ENCODE results near the gene ALDH4A1.

ALDH4A1 gene

DNA sequence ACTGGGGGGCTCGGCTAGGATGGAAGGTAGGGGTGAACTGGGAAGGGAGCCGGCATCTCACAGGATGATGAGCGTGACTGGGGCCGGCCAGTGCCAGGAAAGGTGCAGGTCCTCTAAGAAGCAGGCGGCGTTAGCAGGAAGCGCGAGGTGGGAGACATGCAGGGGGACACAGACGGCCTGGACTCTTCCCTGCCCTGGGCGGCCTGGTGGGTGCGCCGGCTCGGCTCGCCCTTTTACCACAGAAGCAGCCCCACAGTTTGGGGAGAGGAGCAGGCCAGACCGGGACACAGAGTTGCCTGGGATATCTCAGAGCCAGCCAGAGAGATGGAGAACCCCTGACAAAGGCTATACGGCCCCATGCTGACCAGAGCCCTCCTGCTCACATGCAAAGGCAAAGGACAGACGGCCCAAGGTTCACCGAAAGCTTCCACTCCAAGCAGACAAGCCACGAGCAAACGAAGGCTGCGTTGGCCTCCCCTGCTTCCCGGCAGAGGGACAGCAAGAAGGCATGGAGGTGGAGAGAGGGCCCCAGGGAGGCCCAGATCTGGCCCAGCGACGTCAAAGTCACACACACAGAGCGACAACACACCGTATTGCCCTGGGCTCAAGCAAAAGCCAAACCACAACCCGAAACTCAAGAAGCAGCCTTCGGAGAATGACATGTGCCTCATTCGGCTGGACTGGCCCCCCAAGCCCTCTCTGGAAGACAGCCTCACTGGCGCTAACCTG lies 14.9 kb upstream of the ALDH4A1 start:
- H3K9ac ChIP-seq, result no peak overlapping the region; a peak in 1 of 22 replicates
- H4K20me1 ChIP-seq, result peaks cover 0 to 20% (median 8%) of the 10 kb centered on the region in 11 experiments; a peak in 9 of 22 replicates
- H3K36me3 ChIP-seq, result peaks cover 0 to 67% (median 38%) of the 10 kb centered on the region in 11 experiments; a peak in 15 of 22 replicates
- no peak overlapping the region for H3K4me2 ChIP-seq
- no peak overlapping the region for H3K4me3 ChIP-seq
- TF ChIP-seq Cebpa-rat (IDR thresholded peaks at IDR 0.05), result no peak
- no peaks in the 10 kb centered on the region for H3K9me3 ChIP-seq (replicated peaks in 1 of 11)
- peaks cover 14 to 39% (median 30%) of the 10 kb centered on the region in 10 experiments for H3K4me1 ChIP-seq
- H3K27ac ChIP-seq, result peak overlapping the region in 4 of 11 experiments; percentile 2 to 19 (median 11); a peak in 2 of 22 replicates
- H3K27me3 ChIP-seq, result no peaks in the 10 kb centered on the region

DNA sequence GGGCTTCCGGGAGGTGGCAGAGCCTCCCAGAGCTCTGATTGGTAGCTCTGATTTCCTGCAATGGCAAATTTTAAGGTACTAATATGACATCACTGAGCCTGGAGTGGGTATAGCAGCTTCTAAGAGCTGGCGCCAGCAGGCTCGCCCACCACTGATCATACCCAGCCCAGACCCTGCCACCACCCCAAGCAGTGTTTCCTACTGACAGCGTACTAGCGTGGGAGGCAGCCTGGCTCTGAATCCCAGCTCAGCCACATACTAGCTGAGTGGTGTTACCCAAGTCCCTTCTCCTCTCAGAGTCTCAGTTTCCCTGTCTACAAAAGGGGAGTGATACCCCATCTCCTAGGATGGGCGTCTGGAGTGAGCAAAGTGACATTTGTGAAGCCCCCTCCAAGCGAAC lies 13.0 kb upstream of the ALDH4A1 start:
- Histone ChIP-seq H4K20me1 (peaks cover 0 to 8% (median 0%) of the 10 kb centered on the region in 11 experiments; a peak in 6 of 22 replicates), H3K4me2 (no peak overlapping the region; a peak in 1 of 22 replicates), H3K4me3 (no peak overlapping the region), H3K27me3 (no peaks in the 10 kb centered on the region), H3K36me3 (peaks cover 11 to 76% (median 48%) of the 10 kb centered on the region in 11 experiments), H3K27ac (no peak overlapping the region), H3K9me3 (replicated peaks in 1 of 11) (peaks cover 0 to 5% (median 2%) of the 10 kb centered on the region in 11 experiments; a peak in 13 of 22 replicates), H3K4me1 (peaks cover 11 to 32% (median 25%) of the 10 kb centered on the region in 10 experiments), H3K9ac (peak overlapping the region in 1 of 11 experiments; percentile 38; a peak in 1 of 22 replicates)
- TF ChIP-seq Cebpa-rat (IDR thresholded peaks at IDR 0.05), result no peak

DNA sequence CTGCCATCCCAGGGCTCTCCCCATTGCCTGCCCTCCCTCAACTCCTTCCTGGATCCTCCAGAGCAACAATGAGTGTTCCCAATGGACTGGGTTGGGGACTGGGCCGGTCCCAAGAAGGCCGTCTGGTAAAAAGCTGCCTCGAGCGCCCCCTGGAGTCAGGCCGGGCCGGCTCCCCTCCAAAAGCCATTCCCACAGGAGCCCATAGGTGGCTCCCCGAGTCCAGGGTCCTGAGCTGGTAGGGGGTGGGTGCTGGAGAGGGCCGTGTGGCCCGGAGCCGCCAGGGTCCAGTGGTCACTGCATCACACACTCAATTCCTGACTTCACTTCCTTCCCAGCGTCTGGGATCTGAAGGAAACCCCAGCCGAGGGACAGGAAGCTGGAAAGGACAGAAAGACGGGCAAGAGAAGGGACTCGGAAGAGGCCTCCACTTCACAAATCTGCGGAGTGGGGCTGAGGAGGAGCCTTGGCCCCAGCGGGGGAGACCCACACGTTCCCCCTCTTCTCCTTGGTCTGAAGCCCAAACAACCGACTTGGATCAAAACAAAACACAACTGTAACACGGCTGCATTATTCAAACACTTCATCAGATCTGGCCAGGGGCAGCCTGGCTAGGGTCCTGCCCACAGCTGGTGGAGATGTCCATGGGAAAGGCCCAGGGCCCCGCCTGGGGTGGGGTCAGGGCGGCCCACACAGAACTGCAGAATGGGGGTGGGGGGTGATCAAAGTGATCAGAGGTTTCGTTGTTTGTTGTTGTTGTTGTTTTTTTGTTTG lies 10.9 kb upstream of the ALDH4A1 start:
- H3K36me3 ChIP-seq, result peaks cover 23 to 69% (median 51%) of the 10 kb centered on the region in 11 experiments
- H3K4me3 ChIP-seq, result no peak overlapping the region
- peak overlapping the region in 10 of 11 experiments; percentile 22 to 69 (median 48); a peak in 19 of 22 replicates for H3K4me2 ChIP-seq
- peaks cover 0 to 8% (median 0%) of the 10 kb centered on the region in 11 experiments; a peak in 3 of 22 replicates for H4K20me1 ChIP-seq
- no peak for TF ChIP-seq Cebpa-rat (IDR thresholded peaks at IDR 0.05)
- peaks cover 9 to 18% (median 13%) of the 10 kb centered on the region in 11 experiments; a peak in 19 of 22 replicates for H3K9me3 ChIP-seq (replicated peaks in 1 of 11)
- peak overlapping the region in 6 of 11 experiments; percentile 7 to 42 (median 27); a peak in 8 of 22 replicates for H3K9ac ChIP-seq
- peak overlapping the region in 7 of 11 experiments; percentile 21 to 56 (median 45); a peak in 13 of 22 replicates for H3K27ac ChIP-seq
- no peaks in the 10 kb centered on the region for H3K27me3 ChIP-seq
- H3K4me1 ChIP-seq, result peaks cover 23 to 53% (median 46%) of the 10 kb centered on the region in 10 experiments

DNA sequence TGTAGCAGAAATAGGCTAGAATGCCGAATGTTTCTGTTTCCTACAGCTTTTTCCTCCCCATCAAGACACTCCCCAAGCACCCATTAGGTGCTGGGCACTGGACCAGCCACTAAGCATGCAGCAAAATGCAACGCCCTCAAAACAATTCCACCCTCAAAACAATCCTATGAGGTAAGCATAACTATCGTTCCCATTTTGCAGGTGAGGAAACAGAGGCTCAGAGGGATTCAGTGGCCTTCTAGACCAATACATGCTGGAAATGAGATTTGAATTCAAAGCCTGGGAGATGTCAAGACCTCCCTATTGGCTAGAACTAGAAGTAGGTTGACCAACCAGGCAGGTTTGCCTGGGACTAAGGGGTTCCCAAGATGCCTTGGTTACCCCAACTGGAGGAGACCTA lies 10.2 kb upstream of the ALDH4A1 start:
- Histone ChIP-seq H3K36me3 (peaks cover 23 to 62% (median 47%) of the 10 kb centered on the region in 11 experiments), H4K20me1 (peaks cover 0 to 7% (median 0%) of the 10 kb centered on the region in 11 experiments; a peak in 3 of 22 replicates), H3K4me3 (no peak overlapping the region), H3K9ac (no peak overlapping the region), H3K9me3 (replicated peaks in 1 of 11) (peaks cover 9 to 18% (median 13%) of the 10 kb centered on the region in 11 experiments; a peak in 19 of 22 replicates), H3K27me3 (no peaks in the 10 kb centered on the region), H3K4me2 (peak overlapping the region in 4 of 11 experiments; percentile 22 to 69 (median 48); a peak in 3 of 22 replicates), H3K27ac (no peak overlapping the region; a peak in 1 of 22 replicates), H3K4me1 (peaks cover 30 to 59% (median 53%) of the 10 kb centered on the region in 10 experiments)
- no peak for TF ChIP-seq Cebpa-rat (IDR thresholded peaks at IDR 0.05)

DNA sequence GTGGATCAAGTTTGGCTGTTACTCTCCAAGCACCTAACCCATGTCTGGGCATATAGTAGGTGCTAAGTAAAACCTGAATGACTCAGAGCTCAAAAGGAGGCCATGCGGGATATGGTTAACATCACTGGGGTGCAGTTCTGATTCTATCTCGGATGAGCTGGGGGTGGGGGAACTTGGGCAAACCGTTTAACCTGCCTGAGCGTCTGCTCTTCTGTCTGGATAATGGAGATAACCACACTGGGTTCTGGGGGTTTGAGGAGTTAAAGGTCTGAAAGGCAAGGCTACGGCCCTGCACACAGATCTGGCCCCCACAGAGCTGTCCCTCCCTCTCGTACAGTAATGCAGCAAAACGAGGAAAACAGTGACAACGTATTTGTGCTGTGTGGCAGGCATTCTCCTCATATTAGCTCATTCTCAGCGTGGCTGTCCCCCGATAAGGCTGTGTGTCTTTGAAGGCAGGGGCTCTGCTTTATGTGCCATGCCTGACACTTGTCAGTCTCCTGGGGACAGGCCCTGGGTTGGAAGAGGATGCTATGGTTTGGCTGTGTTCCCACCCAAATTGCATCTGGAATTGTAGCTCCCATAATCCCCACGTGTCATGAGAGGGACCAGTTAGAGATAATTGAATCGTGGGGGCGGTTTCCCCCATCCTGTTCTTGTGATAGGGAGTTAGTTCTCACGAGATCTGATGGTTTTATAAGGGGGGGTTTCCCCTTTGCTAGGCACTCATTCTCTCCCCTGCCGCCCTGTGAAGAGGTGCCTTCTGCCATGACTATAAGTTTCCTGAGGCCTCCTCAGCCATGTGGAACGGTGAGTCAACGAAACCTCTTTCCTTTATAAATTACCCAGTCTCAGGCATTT lies 6.8 kb upstream of the ALDH4A1 start:
- Histone ChIP-seq H3K4me3 (peak overlapping the region in 7 of 10 experiments; percentile 43 to 60 (median 51); a peak in 13 of 20 replicates), H3K9ac (peak overlapping the region in 9 of 11 experiments; percentile 55 to 84 (median 73); a peak in 18 of 22 replicates), H3K9me3 (replicated peaks in 1 of 11) (peaks cover 9 to 18% (median 13%) of the 10 kb centered on the region in 11 experiments; a peak in 19 of 22 replicates), H3K4me2 (peak overlapping the region; percentile 88 to 95 (median 93)), H3K36me3 (peaks cover 19 to 34% (median 30%) of the 10 kb centered on the region in 11 experiments), H3K27me3 (no peaks in the 10 kb centered on the region), H3K27ac (peak overlapping the region in 10 of 11 experiments; percentile 62 to 92 (median 85); a peak in 19 of 22 replicates), H4K20me1 (peaks cover 0 to 12% (median 0%) of the 10 kb centered on the region in 11 experiments; a peak in 2 of 22 replicates), H3K4me1 (peaks cover 49 to 89% (median 81%) of the 10 kb centered on the region in 10 experiments)
- TF ChIP-seq Cebpa-rat (IDR thresholded peaks at IDR 0.05), result no peak

DNA sequence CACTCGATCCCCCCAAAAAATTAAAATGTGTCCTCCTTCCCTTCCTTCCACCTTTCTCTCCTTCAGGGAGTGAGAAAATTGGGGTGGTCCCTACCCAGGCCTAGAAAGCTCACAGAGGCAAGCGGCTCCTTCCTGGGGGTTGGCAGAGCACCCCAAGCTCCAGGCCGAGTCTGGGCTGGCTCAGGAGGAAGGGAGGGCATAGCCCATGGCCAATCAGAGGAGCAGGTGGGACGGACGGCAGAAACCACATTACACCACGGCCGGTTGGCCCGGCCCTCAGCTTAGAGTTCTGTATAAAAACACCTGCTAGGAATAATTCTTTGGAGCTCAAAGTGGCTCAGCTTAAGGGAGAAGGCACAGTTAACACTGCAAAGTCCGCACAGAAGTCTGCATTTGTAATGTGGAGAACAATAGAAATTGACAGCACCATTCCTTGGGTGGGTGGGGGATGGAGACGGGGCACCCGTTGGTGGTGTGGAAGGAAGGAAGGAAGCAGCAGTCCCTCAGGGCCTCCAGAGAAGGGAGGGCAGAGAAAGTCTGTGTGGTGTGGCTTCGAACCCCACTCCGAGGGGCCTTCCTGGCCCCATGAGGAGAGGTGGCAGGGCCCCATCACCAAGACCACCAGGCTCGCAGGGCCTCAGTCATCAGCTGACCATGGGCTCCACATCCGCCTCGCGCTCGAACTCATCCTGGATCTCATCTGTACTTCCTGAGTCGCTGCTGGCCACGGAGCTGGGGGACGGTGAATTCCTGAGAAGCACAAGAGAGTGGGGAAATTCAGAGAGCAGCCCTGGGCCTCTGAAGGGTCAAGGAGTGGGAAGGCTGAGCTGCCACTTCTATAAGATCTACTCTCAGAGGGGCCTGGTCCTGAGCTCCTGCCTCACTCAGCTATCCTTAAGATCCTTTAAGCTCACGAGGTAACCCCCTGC lies 5.8 kb upstream of the ALDH4A1 start:
- Histone ChIP-seq H3K4me2 (peak overlapping the region; percentile 88 to 95 (median 93)), H3K27ac (peak overlapping the region; percentile 60 to 92 (median 82); a peak in 21 of 22 replicates), H3K4me3 (peak overlapping the region; percentile 9 to 60 (median 48); a peak in 18 of 20 replicates), H3K4me1 (peaks cover 52 to 91% (median 85%) of the 10 kb centered on the region in 10 experiments), H3K27me3 (no peaks in the 10 kb centered on the region), H3K36me3 (peaks cover 19 to 34% (median 30%) of the 10 kb centered on the region in 11 experiments), H3K9ac (peak overlapping the region; percentile 55 to 84 (median 73); a peak in 21 of 22 replicates), H4K20me1 (peaks cover 0 to 12% (median 0%) of the 10 kb centered on the region in 11 experiments; a peak in 2 of 22 replicates), H3K9me3 (replicated peaks in 1 of 11) (peaks cover 9 to 18% (median 13%) of the 10 kb centered on the region in 11 experiments; a peak in 19 of 22 replicates)
- no peak for TF ChIP-seq Cebpa-rat (IDR thresholded peaks at IDR 0.05)

All from BLaER1 treated with 17β-estradiol and CSF1 and Interleukin-3, amounts not matched to agents 10 nM and 100 nM (cell line).